GM21528 (cell line): ENCODE data around the gene POGZ.

Experiments
- ATAC-seq: cut with Tn5 transposase; IDR thresholded peaks from one replicate; pipeline ENCODE4 v1.9.1; 2021; ENCODE audit warnings: mild to moderate bottlenecking, moderate library complexity; ENCODE audit not compliant: unreplicated experiment, low FRiP score

The POGZ gene

DNA sequence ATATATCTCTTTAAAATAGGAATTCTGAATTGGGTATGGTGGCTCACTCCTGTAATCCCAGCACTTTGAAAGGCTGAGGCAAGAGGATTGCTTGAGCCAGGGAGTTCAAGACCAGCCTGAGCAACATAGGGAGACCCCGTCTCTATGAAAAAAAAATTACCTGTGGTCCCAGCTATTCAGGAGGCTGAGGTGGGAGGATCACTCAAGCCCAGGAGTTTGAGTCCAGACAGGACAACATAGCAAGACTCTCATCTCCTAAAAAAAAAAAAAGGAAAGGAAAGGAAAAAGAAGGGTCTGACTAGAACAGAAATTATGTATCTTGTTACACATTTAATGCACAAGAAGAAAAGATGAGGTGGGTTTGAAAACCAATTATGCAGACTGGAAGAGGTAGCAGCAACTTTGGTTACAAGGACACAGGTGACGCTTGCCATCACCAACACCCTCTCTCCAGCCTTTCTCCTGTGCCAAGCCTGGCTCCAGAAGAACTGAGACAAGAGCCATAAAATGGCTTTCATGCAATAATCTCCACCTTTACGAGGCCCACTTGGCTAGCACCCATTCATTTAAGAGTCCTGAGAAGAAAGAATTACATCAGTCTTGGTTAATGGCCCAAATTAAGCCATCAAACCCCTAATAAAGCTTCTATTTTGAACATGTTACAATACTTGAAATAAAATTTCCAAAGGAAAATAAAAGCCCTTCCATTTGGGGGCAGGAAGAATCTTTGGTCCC lies 82.0 kb downstream of the POGZ start:
- no peak for ATAC-seq

DNA sequence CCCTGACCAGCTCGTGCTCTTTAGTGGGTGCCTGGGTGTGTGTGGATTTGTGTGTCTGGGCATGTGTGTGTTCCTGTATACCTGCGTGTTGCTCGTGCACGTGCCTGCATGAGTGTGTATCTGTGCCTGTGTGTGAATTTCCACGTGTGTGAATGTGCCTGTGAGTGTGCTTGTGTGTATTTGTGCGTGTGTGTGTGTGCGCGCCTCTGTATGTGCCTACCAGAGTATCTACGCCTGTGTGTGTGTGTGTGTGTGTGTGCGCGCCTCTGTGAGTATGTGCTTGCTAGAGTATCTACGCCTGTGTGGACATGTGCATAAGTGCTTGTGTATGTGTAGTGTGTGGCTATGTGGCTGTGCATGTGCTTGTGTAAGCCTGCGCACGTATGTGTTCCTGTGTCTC lies 86.1 kb downstream of the POGZ start:
- no peak for ATAC-seq

DNA sequence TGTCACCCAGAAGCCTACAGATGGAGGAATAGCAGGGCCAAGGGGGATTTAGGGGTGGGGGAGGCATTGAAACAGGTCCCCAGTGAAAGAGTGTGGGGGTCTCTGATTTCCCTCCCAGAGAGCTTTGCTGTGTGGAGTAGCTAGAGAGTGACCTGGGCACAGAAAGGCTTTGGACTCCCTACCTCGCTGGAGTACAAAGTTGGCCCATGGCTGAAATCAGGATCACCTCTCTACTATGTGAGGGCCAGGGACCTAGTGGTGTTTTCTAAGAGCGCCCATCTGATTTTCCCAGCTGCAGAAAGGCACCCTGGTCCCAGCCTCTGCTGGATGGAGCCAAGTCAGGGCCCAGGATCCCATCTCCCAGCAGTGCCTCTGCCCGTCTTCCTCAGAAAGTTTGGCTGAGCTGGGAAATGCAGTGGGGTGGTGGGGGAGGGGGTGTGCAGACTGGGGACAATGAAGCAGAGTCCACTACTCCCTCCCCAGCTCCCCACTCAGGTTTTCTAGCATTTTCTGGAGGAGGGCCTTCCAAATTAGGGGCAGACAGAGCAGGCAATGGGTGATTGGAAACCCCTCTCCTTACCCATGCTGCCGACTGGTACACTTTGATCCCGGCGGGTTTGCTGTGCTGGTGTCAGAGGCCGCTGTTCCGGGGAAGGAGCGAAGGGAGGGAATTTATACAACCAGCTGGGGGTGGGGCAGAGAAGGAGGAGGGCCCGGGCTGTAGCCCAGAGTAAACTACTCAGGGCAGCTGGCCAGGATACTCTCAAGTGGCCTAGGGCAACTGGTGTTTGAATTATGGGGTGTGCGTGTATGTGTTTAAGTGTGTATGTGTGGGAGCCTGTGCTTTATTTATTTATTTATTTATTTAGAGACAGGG lies 87.0 kb downstream of the POGZ start, which contains the start of gene SELENBP1:
TSS of gene SELENBP1 (minus strand) at position 648 of the 877 bp plus-strand sequence. CDS start at position 584, 64 bp downstream.
- ATAC-seq = no peak

DNA sequence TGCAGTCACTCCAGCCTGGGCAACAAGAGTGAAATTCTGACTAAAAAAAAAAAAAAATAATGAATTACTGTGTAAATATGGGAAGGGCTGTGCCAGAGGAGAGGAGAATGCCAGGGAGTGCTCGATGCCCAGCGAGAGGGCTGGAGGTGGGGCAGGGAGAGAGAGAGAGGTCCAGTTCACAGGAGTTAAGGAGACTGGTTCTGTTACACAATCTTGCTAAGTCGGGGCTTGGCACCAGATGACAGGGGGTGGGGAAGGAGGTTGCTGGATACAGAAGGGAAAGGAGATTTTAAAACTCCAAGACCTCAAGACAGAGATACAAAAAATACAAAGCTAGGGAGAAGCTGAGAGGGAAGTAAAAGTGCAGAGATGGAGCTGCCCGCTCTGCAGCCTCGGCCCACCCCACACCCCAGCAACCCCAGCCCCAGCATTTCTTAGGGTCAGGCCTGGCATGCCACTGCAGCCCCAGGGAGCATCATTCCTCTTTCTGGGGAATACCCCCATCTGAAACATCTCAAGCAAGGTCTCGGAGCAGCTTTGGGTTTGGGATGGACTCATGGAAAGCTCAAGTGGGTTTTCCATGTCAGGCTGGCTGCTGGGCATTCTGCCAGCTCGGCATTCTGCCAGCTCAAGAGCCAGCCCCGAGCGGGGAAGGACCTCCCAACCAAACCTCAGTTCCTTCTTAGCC lies 87.8 kb downstream of the POGZ start:
- no peak for ATAC-seq

DNA sequence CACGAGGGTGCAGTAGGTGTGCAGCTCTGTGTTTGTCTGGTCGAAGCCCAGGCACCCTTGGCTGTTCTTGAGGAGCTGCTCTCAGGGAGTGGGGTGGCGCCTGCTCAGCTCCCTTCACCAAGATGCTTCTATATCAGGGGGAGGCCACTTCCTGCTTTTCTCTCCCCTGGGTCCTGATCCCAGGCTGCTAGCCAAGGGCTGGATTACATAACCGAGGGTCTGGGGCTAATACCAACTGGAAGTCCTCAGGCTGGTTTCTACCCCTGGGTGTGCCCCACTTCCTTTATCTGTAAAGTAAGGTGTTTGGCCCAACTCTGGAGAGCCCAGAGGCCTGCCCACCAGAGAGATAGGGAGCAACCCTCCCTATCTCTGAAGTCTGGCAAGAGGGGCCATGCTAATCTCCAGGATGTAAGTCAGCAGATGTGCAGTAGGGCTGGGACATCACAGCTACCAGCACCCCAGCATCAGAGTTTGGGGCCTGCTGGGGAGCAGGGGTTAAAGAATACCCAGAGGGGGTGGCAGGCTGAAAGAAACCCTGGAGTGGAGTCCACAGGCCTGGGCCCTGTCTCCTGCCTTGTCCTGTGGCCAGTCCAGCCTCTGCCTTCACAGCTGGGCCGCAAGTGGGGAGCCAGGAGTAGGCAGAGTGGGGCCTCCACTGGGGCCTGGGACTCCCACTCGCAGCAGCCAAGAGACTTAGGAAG lies 88.9 kb downstream of the POGZ start:
- no peak for ATAC-seq

DNA sequence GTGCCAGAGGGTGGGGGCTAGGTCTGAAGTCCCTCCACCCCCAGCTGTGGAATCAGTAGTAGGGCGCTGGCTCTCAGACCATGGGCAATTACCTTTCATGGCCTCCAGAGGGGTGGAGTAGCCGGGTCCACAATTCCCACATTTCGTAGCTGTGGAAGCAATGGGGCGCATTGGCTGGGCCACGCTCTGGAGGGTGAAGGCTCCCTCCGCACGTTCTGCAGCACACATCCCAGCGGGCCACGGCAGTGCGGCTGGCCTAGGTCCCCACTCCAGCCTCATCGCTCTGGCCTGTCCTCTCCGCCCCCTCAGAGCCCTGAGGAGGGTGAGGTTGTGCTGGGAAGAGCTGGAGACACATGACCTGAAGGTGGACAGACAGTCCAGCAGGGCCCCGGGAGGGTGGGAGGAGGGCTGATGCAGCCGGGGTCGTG lies 89.7 kb downstream of the POGZ start:
- ATAC-seq = no peak

DNA sequence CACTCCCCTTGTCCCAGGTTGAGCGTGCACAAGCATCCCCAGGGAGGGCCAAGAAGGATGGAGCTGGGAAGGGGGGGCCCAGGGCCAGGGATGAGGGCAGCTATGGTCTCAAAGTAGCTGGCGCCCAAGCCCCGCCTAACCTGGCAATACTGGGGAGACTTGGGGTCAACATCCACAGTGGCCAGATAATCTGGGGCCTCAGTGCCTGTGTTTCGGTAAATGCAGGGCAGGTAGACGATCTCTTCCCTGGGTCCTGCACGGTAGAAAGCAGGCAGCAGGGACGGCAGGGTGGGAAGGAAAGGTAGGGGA lies 90.0 kb downstream of the POGZ start:
- no peak for ATAC-seq

DNA sequence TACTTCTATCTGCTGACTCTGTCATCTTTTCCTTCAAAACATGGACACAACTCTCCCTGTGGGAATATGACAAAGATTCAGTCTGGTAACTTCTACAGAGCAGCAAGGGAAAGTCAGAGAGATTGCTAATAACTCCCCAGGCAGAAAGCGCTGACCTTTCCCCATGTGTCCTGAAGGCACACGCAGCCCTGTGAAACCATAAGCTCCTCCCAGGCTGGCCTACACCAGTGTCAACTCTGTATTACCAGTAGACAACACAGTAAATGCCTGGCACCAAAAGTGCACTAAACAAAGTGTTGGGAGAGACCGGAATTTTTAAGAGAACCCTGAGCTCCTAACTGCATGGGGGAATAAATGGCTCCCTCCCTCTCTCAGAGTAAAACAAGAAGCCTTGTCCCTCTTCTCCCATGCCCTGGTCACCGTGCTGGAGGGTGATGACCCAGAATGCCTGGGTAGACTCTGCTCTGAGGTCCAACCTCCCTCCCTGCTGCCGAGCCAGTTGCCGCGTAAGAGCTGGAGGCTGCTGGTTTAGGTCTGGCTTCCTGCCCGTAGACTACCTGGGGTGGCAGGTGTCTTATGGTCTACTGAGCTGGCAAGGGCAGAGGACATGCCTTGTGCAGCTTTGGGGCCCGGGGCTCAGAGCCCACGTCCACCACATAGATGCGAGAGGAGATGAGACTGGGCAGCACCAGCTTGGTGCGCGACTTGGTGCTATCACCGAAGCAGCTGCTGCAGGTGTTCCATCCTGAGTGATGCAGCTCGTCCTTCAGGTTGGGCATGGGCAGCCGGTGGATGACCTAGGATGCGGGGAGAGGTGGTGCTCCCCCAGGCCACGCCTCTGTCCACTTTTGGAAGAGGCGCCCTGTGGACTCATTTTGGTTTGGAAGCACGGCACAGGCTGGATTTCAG lies 90.6 kb downstream of the POGZ start:
- no peak for ATAC-seq

DNA sequence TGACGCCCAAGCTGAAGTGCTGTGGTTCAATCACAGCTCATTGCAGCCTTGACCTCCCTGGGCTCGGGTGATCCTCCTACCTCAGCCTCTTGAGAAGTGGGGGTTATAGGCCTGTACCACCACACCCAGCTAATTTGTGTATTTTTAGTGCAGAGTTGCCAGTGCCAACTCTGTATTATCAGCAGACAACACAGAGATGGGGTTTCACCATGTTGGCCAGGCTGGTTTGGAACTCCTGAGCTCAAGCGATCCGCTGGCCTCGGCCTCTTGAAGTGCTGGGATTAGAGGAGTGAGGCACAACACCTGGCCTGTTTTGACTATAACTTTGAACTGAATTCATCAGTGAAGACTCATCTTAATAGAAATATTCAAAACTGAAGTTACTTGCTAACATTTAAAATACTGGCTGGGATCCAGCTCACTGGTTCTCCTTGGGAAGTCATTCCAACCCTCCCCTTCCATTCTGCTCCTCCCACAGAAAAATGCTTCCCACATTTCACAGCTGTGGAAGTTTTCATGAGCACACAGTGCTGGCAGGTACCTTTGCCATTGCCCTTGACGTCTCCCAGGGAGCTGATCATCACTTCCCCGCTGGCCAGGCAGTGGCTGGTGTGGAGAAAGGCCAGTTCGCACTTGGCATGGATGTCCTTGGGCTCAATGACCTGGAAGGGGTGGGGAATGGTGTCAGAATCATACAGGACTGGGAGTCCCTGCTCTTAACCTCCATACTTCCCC lies 91.5 kb downstream of the POGZ start:
- no peak for ATAC-seq

DNA sequence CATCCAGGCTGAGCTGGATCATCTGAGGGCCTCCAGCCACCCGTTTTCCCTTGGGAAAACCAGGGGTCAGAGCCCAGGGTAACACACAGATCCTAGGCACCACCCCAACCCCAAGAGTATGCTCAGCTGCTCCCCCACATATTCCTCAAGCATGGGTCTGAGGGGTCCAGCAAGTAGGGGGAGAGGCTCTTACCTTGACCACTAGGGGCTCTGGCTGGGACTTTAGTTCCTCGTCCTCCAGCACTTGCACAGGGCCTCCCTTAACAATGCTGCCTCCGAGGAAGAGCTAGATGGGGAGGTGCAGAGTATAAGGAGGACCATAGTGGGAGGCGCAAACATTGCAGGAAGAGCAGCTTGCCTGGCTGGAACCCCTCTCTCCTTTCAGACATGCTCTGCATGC lies 94.3 kb downstream of the POGZ start:
- ATAC-seq = no peak

DNA sequence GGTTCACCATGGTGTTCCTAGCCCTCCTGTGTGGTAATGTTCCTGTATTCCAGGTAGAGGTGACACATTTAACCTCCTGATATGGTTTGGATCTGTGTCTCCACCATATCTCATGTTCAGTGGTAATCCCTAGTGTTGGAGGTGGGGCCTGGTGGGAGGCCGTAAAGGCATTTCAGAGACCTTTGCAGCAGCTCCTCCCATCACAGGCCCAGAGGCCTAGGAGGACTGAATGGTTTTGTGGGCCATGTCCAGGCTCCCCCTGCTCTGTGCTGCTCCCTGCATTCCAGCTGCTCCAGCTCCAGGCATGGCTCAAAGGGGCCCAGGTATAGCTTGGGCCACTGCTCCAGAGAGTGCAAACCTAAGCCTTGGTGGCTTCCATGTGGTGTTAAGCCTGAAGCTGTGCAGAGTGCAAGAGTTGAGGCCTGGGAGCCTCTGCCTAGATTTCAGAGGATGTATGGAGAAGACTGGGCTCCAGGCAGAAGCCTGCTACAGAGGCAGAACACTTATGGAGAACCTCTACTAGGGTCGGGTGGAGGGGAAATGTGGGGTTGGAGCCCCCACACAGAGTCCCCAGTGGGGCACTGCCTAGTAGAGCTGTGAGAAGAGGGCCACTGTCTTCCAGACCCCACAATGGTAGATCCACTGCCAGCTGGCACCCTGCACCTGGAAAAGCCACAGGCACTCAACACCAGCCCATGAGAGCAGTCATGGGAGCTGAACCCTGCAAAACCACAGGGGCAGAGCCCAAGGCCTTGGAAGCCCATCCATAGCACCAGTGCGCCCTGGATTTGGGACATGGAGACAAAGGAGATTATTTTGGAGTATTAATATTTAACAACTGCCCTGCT lies 96.8 kb downstream of the POGZ start:
- ATAC-seq = no peak

DNA sequence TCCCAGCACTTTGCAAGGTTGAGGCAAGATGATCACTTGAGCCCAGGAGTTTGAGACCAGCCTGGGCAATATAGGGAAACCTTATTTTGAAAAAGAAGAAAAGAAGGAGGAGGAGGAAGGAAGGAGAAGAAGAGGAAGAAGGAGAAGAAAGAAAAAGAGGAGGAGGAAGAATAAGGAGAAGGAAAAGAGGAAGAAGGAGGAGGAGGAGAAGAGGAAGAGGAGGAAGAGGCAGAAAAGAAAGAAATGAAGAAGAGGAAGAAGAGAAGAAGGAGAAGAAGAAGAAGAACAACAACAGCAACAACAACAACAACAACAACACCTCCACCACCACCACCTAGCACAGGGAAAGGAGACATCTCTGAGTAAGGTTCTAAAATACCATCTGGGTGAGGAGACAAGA lies 97.4 kb downstream of the POGZ start:
- no peak for ATAC-seq

DNA sequence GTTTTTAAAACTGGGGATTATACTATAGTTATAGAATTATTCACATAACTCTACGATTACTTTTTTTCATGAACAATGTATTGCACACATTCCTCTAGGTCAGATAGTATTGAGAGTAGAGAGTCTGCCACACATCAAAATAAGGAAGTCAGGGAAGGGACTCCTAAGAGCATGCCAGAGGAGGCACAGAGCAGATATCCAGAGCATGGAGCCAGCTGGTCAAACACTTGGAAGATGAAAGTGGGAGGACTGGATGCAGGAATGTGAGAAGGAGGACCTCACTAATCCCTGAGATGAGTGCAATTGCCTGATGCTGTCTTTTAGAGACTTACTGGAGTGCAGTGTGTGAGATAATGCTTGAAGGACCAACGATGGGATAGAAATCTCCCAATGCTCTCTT lies 102.6 kb downstream of the POGZ start:
- no peak for ATAC-seq
